Endometrial microvascular endothelial cells (primary cell): ENCODE measurements around the gene UBXN1. TPM values are rescaled to one million over a fixed set of nuclear protein-coding genes. Genes with fewer than 3 reads are reported as not detected.

Experiments
- in situ Hi-C: cut with HindIII; loops from 2 replicates; pipeline ENCODE4 v1.10.0; 2017; ENCODE audit warnings: low sequenced_read_pairs, low pct_unique_long_range_greater_than_20kb; ENCODE audit errors: inconsistent ontology term
- total RNA-seq: library from RNA; depleted of rRNA; stranded (reverse); fragments of >200 nt; gene quantifications from one replicate; pipeline ENCODE4 v1.2.3, GENCODE V29; 2015; ENCODE audit errors: inconsistent ontology term

UBXN1 gene
- total RNA-seq, 1 donor from 2014 or later = 89.8 TPM

GRCh38 chr11:62652161-62653006 is 26.5 kb downstream of the UBXN1 start:
- in situ Hi-C loops = loop anchor here (25.0 kb wide), 1 partner anchor 90 kb away; the partner anchor contains the start of gene EEF1G

- in situ Hi-C loops = loop anchor here (25.0 kb wide), 1 partner anchor 88 kb away; the partner anchor contains the start of gene EEF1G
Measured at GRCh38 chr11:62650283-62650682, 28.6 kb downstream of the UBXN1 start.

- in situ Hi-C loops = no loop called here
Measured at GRCh38 chr11:62649486-62649885, 29.4 kb downstream of the UBXN1 start.

- in situ Hi-C loops = no loop called here
Measured at GRCh38 chr11:62648967-62649364, 29.9 kb downstream of the UBXN1 start.

GRCh38 chr11:62648185-62648966 is 30.5 kb downstream of the UBXN1 start:
- in situ Hi-C loops = no loop called here

GRCh38 chr11:62647609-62648005 is 31.3 kb downstream of the UBXN1 start:
- in situ Hi-C loops = no loop called here

- in situ Hi-C loops = no loop called here
Measured at GRCh38 chr11:62646825-62647608, 31.9 kb downstream of the UBXN1 start.

GRCh38 chr11:62645946-62646824 is 32.7 kb downstream of the UBXN1 start, which contains the start of gene GANAB:
TSS of gene GANAB (minus strand) at chr11:62646613. CDS start at chr11:62646599, 14 bp downstream.
- in situ Hi-C loops = no loop called here

GRCh38 chr11:62645671-62645945 is 33.3 kb downstream of the UBXN1 start:
- in situ Hi-C loops = no loop called here

GRCh38 chr11:62644220-62644619 is 34.7 kb downstream of the UBXN1 start:
- in situ Hi-C loops = no loop called here

- in situ Hi-C loops = loop anchor here (10.0 kb wide), 1 partner anchor 62 kb away; no protein-coding TSS in a partner anchor
Measured at GRCh38 chr11:62632492-62632891, 46.4 kb downstream of the UBXN1 start.

- in situ Hi-C loops = no loop called here
Measured at GRCh38 chr11:62627713-62628112, 51.2 kb downstream of the UBXN1 start.

Other genes starting within 250 kb of the UBXN1 start
- gene AHNAK, start 132.3 kb downstream of the UBXN1 start, total RNA-seq = 299 TPM
- gene EEF1G, start 105.2 kb downstream of the UBXN1 start, total RNA-seq = 1,762 TPM
- 12.7 TPM for gene TUT1, start 87.5 kb downstream of the UBXN1 start, total RNA-seq
- gene MTA2, start 77.2 kb downstream of the UBXN1 start, total RNA-seq = 195 TPM
- gene EML3, start 66.3 kb downstream of the UBXN1 start, total RNA-seq = 42.1 TPM
- gene ROM1, start 65.8 kb downstream of the UBXN1 start, total RNA-seq = 8.0 TPM
- 40.0 TPM for gene B3GAT3, start 57.1 kb downstream of the UBXN1 start, total RNA-seq
- gene GANAB, start 32.5 kb downstream of the UBXN1 start, total RNA-seq = 294 TPM
- gene INTS5, start 25.8 kb downstream of the UBXN1 start, total RNA-seq = 35.2 TPM
- gene C11orf98, start 13.9 kb downstream of the UBXN1 start, total RNA-seq = 87.7 TPM
- 3.9 TPM for gene CSKMT, start 13.8 kb downstream of the UBXN1 start, total RNA-seq
- gene UQCC3, start 7.4 kb downstream of the UBXN1 start, total RNA-seq = 12.4 TPM
- gene LBHD1, start 6.8 kb downstream of the UBXN1 start, total RNA-seq = 5.8 TPM
- gene LRRN4CL, start 10.5 kb upstream of the UBXN1 start, total RNA-seq = not detected
- gene BSCL2, start 28.4 kb upstream of the UBXN1 start, total RNA-seq = 55.5 TPM
- gene GNG3, start 28.6 kb upstream of the UBXN1 start, total RNA-seq = not detected
- gene HNRNPUL2, start 48.4 kb upstream of the UBXN1 start, total RNA-seq = 6.7 TPM
- 28.1 TPM for gene TTC9C, start 49.4 kb upstream of the UBXN1 start, total RNA-seq
- 9.9 TPM for gene ZBTB3, start 75.1 kb upstream of the UBXN1 start, total RNA-seq
- gene POLR2G, start 82.5 kb upstream of the UBXN1 start, total RNA-seq = 85.5 TPM
- 22.1 TPM for gene TAF6L, start 92.3 kb upstream of the UBXN1 start, total RNA-seq
- gene TMEM179B, start 108.3 kb upstream of the UBXN1 start, total RNA-seq = 91.6 TPM
- gene TMEM223, start 112.9 kb upstream of the UBXN1 start, total RNA-seq = 27.6 TPM
- gene NXF1, start 126.4 kb upstream of the UBXN1 start, total RNA-seq = 45.7 TPM
- gene STX5, start 153.0 kb upstream of the UBXN1 start, total RNA-seq = 33.4 TPM
- gene TEX54, start 153.8 kb upstream of the UBXN1 start, total RNA-seq = not detected
- gene WDR74, start 160.5 kb upstream of the UBXN1 start, total RNA-seq = 49.7 TPM
- 224 TPM for gene SLC3A2, start 201.8 kb upstream of the UBXN1 start, total RNA-seq
- not detected for gene CHRM1, start 242.3 kb upstream of the UBXN1 start, total RNA-seq